AG08395 (cell line): ENCODE results near the gene SERPINB10.

Experiments used
- DNase-seq: peaks from one replicate; pipeline ENCODE4 v3.0.0; 2012; ENCODE audit warnings: mixed read lengths, low spot score

The SERPINB10 gene

DNA sequence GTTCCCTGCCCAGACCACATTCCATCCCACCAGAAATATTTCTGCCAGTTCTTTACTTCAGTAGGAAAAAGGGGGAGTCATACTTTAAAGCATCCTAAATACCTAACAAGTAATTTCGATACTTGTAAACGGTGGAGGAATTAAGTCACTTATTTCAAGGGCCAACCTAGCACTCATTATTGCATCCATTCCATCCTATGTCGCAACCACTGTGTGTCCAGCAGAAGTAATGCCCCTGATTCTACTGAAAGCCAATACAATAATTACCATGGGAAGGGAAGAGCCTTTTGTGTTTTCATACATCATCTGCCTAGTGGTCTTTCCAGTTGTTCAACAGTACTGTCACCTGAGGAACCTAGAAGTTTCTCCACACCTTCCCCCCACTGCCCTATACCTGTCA is 74.6 kb downstream of the SERPINB10 start:
- no peak for DNase-seq
